Measurements from ENCODE around the gene PCDHB14.
A peak's percentile ranks its signal among the peaks of the same experiment; 100 is the strongest.
"Not testable (repeated sequence)": the region's sequence is repeated elsewhere in the genome, so short reads cannot be mapped to it uniquely, and the experiment has no call there.

Gene PCDHB14

DNA sequence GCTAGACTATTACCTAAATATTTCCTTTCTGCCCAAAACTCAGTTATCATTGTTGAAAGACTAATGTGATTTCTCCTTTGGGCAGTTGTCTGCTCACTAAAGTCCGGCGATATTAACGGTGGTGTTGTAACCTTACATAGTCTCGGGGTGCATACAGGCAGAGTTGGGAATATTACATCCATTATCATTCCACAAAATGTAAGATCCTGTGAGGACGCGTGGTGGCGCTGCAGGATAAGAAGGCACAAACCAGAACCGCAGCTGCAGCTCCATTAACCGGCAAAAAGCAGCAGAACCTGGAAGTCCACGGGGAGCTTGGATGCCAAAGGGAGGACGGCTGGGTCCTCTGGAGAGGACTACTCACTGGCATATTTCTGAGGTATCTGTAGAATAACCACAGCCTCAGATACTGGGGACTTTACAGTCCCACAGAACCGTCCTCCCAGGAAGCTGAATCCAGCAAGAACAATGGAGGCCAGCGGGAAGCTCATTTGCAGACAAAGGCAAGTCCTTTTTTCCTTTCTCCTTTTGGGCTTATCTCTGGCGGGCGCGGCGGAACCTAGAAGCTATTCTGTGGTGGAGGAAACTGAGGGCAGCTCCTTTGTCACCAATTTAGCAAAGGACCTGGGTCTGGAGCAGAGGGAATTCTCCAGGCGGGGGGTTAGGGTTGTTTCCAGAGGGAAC lies 9.3 kb upstream of the PCDHB14 start, which contains the start of gene PCDHB13:
TSS of gene PCDHB13 (plus strand) at position 264 of the 684 bp plus-strand sequence. CDS start at position 469, 205 bp downstream.
- DNase-seq; H3K4me1 ChIP-seq; intact Hi-C loops (cut with DNase I; ENCODE audit: low total_unique reads); H3K27ac ChIP-seq; H3K27me3 ChIP-seq: not testable (repeated sequence)
- Histone ChIP-seq H3K36me3 (peaks cover 5 to 34% (median 28%) of the 10 kb centered on the region in 3 donors), H3K4me3 (peak within 1 kb of the TSS in 1 of 2 donors; percentile 22), H3K9me3 (peaks cover 14 to 95% (median 72%) of the 10 kb centered on the region in 3 donors)
- TF ChIP-seq CTCF (IDR thresholded peaks at IDR 0.05) = peak; percentile 15 to 16

- H3K4me1 ChIP-seq; H3K27ac ChIP-seq; H3K27me3 ChIP-seq; H3K4me3 ChIP-seq; DNase-seq; intact Hi-C loops (cut with DNase I; ENCODE audit: low total_unique reads): not testable (repeated sequence)
- Histone ChIP-seq H3K36me3 (peaks cover 5 to 37% (median 35%) of the 10 kb centered on the region in 3 donors), H3K9me3 (peaks cover 19 to 95% (median 72%) of the 10 kb centered on the region in 3 donors)
Observed at GRCh38 chr5:141214583-141214982, 8.6 kb upstream of the PCDHB14 start.

DNA sequence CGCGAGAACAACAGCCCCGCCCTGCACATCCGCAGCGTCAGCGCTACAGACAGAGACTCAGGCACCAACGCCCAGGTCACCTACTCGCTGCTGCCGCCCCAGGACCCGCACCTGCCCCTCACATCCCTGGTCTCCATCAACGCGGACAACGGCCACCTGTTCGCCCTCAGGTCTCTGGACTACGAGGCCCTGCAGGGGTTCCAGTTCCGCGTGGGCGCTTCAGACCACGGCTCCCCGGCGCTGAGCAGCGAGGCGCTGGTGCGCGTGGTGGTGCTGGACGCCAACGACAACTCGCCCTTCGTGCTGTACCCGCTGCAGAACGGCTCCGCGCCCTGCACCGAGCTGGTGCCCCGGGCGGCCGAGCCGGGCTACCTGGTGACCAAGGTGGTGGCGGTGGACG lies 7.6 kb upstream of the PCDHB14 start:
- H3K27me3 ChIP-seq; intact Hi-C loops (cut with DNase I; ENCODE audit: low total_unique reads); H3K4me1 ChIP-seq; DNase-seq; H3K4me3 ChIP-seq; H3K27ac ChIP-seq: not testable (repeated sequence)
- H3K36me3 ChIP-seq = peaks cover 5 to 45% (median 30%) of the 10 kb centered on the region in 3 donors
- H3K9me3 ChIP-seq = peaks cover 19 to 95% (median 73%) of the 10 kb centered on the region in 3 donors

DNA sequence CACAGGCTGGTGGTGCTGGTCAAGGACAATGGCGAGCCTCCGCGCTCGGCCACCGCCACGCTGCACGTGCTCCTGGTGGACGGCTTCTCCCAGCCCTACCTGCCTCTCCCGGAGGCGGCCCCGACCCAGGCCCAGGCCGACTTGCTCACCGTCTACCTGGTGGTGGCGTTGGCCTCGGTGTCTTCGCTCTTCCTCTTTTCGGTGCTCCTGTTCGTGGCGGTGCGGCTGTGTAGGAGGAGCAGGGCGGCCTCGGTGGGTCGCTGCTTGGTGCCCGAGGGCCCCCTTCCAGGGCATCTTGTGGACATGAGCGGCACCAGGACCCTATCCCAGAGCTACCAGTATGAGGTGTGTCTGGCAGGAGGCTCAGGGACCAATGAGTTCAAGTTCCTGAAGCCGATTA lies 7.1 kb upstream of the PCDHB14 start:
- H3K27ac ChIP-seq; intact Hi-C loops (cut with DNase I; ENCODE audit: low total_unique reads); H3K27me3 ChIP-seq; H3K4me3 ChIP-seq; H3K4me1 ChIP-seq; DNase-seq: not testable (repeated sequence)
- Histone ChIP-seq H3K36me3 (peaks cover 5 to 50% (median 30%) of the 10 kb centered on the region in 3 donors), H3K9me3 (peaks cover 24 to 97% (median 75%) of the 10 kb centered on the region in 3 donors)

GRCh38 chr5:141224844-141225243 lies 1.7 kb downstream of the PCDHB14 start:
- H3K9me3 ChIP-seq = peaks cover 9 to 90% (median 74%) of the 10 kb centered on the region in 3 donors
- H3K36me3 ChIP-seq = peaks cover 0 to 35% (median 28%) of the 10 kb centered on the region in 3 donors
- DNase-seq; H3K27ac ChIP-seq; H3K27me3 ChIP-seq; intact Hi-C loops (cut with DNase I; ENCODE audit: low total_unique reads); H3K4me3 ChIP-seq; H3K4me1 ChIP-seq: not testable (repeated sequence)

DNA sequence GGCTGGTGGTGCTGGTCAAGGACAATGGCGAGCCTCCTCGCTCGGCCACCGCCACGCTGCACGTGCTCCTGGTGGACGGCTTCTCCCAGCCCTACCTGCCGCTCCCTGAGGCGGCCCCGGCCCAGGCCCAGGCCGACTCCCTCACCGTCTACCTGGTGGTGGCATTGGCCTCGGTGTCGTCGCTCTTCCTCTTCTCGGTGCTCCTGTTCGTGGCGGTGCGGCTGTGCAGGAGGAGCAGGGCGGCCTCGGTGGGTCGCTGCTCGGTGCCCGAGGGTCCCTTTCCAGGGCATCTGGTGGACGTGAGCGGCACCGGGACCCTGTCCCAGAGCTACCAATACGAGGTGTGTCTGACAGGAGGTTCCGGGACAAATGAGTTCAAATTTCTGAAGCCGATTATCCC lies 2.3 kb downstream of the PCDHB14 start:
- DNase-seq; H3K4me3 ChIP-seq; H3K4me1 ChIP-seq; H3K27me3 ChIP-seq; intact Hi-C loops (cut with DNase I; ENCODE audit: low total_unique reads); H3K27ac ChIP-seq: not testable (repeated sequence)
- H3K9me3 ChIP-seq = peaks cover 9 to 88% (median 72%) of the 10 kb centered on the region in 3 donors
- peaks cover 0 to 35% (median 23%) of the 10 kb centered on the region in 3 donors for H3K36me3 ChIP-seq

DNA sequence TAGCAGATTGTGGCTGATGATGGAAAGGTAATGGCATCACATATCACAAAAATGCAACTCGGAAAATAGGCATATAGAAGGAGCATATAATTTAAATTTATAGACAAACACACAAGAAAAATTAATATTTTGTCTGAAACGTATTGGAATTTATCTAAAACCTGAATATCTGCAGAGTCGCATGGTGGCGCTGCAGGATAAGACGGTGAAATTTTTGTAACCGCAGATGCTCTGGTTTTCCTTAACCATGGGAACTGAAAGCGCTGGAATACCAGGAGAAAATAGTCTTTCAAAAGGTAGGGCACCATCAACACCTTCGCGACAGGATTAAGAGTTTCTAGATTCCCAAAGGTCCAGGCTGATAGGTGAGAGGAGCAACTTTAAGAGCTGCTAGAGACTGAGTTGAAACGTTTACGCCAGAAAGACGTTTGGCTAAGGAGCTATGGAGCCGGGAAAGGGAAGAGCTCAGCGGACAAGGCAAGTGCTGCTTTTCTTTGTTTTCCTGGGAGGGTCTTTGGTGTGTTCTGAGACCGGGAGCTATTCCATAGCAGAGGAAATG lies 11.0 kb downstream of the PCDHB14 start:
- no peak overlapping the region for H3K27ac ChIP-seq
- intact Hi-C loops (cut with DNase I; ENCODE audit: low total_unique reads) = no loop called here
- H3K4me1 ChIP-seq = no peaks in the 10 kb centered on the region
- H3K4me3 ChIP-seq = peak overlapping the region; percentile 26 to 31
- peaks cover 19 to 91% (median 83%) of the 10 kb centered on the region in 3 donors for H3K9me3 ChIP-seq
- no peak for TF ChIP-seq CTCF (IDR thresholded peaks at IDR 0.05)
- no peaks in the 10 kb centered on the region for H3K27me3 ChIP-seq
- DNase-seq = no peak
- peaks cover 0 to 50% (median 30%) of the 10 kb centered on the region in 3 donors for H3K36me3 ChIP-seq

- intact Hi-C loops (cut with DNase I; ENCODE audit: low total_unique reads); H3K4me3 ChIP-seq; H3K4me1 ChIP-seq; H3K27me3 ChIP-seq; DNase-seq; H3K27ac ChIP-seq: not testable (repeated sequence)
- Histone ChIP-seq H3K9me3 (peaks cover 29 to 99% (median 92%) of the 10 kb centered on the region in 3 donors), H3K36me3 (peaks cover 0 to 63% (median 39%) of the 10 kb centered on the region in 3 donors)
Observed at GRCh38 chr5:141235922-141236321, 12.8 kb downstream of the PCDHB14 start.
